ENCODE measurements around the gene JADE3.

Gene JADE3

DNA sequence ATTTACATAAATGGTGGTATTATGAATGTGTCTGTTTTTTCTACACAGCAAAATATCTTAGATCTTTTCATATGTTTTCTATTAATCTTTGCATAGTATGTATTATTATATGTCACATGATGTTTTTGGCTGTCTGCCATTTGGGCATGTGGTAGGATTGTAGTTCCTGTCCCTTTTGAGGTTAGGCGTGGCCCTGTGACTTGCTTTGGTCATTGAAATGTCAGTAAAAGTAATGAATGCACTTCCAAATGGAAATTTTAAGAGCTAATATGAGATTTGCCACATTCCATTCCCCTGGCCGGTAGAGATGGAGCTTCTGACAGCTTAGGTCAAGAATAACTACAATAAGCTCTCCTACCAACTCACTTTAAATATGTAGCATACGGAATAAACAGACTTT lies 45.1 kb downstream of the JADE3 start:
- peaks cover 6% of the 10 kb centered on the region for H3K27me3 ChIP-seq (ENCODE audit: insufficient read depth, low read depth, severe bottlenecking)
- no peak overlapping the region for H3K4me3 ChIP-seq (ENCODE audit: low read depth, low read length)
- no peaks in the 10 kb centered on the region for H3K9me3 ChIP-seq (ENCODE audit: severe bottlenecking)
- H3K27ac ChIP-seq: no peak overlapping the region
- no peak for TF ChIP-seq CTCF (IDR thresholded peaks at IDR 0.05; ENCODE audit: low read depth, low read length)
- no peak for DNase-seq
- H3K36me3 ChIP-seq: no peaks in the 10 kb centered on the region

- no peaks in the 10 kb centered on the region for H3K36me3 ChIP-seq
- H3K9me3 ChIP-seq (ENCODE audit: severe bottlenecking): no peaks in the 10 kb centered on the region
- no peak overlapping the region for H3K27ac ChIP-seq
- DNase-seq: no peak
- peaks cover 6% of the 10 kb centered on the region for H3K27me3 ChIP-seq (ENCODE audit: insufficient read depth, low read depth, severe bottlenecking)
- no peak for TF ChIP-seq CTCF (IDR thresholded peaks at IDR 0.05; ENCODE audit: low read depth, low read length)
- no peak overlapping the region for H3K4me3 ChIP-seq (ENCODE audit: low read depth, low read length)
Measured at GRCh38 chrX:46959101-46959500, 46.9 kb downstream of the JADE3 start.

- no peak for DNase-seq
- no peak overlapping the region for H3K27ac ChIP-seq
- H3K9me3 ChIP-seq (ENCODE audit: severe bottlenecking): no peaks in the 10 kb centered on the region
- H3K4me3 ChIP-seq (ENCODE audit: low read depth, low read length): no peak overlapping the region
- H3K27me3 ChIP-seq (ENCODE audit: insufficient read depth, low read depth, severe bottlenecking): peaks cover 6% of the 10 kb centered on the region
- no peak for TF ChIP-seq CTCF (IDR thresholded peaks at IDR 0.05; ENCODE audit: low read depth, low read length)
- no peaks in the 10 kb centered on the region for H3K36me3 ChIP-seq
Measured at GRCh38 chrX:46959985-46960700, 47.9 kb downstream of the JADE3 start.

DNA sequence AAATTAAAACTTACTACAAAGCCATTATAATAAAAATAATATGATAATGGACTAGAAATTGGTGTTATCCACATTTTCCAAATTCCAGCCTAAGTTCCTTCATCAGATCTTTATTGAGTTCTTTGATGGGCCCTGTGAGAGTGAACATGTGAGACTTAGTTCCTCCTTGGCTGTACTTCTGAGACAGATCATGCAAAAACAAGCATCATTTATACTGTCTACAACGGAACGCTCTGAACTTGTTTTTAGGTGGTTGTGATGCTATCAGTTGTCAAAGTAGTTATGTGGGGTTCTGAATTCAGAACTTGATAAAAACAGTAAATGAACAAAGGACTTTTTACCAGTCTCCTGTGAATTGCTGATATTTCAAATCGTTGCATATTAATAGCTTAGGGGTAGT lies 48.9 kb downstream of the JADE3 start:
- Histone ChIP-seq H3K4me3 (ENCODE audit: low read depth, low read length) (no peak overlapping the region), H3K27me3 (ENCODE audit: insufficient read depth, low read depth, severe bottlenecking) (peaks cover 6% of the 10 kb centered on the region)
- no peak for DNase-seq

GRCh38 chrX:46961574-46962283 lies 49.5 kb downstream of the JADE3 start:
- H3K4me3 ChIP-seq (ENCODE audit: low read depth, low read length): no peak overlapping the region
- no peaks in the 10 kb centered on the region for H3K9me3 ChIP-seq (ENCODE audit: severe bottlenecking)
- H3K27ac ChIP-seq: no peak overlapping the region
- peak; percentile 12 for DNase-seq
- no peaks in the 10 kb centered on the region for H3K36me3 ChIP-seq
- no peak for TF ChIP-seq CTCF (IDR thresholded peaks at IDR 0.05; ENCODE audit: low read depth, low read length)
- H3K27me3 ChIP-seq (ENCODE audit: insufficient read depth, low read depth, severe bottlenecking): peaks cover 6% of the 10 kb centered on the region

More for the DNA sequence above, 48.9 kb downstream of the JADE3 start:
- no peak overlapping the region for H3K27ac ChIP-seq
- no peaks in the 10 kb centered on the region for H3K36me3 ChIP-seq
- TF ChIP-seq CTCF (IDR thresholded peaks at IDR 0.05; ENCODE audit: low read depth, low read length): no peak
- no peaks in the 10 kb centered on the region for H3K9me3 ChIP-seq (ENCODE audit: severe bottlenecking)
